HEK293T (cell line): Measurements from ENCODE around the gene GALNT2.

Source experiments
- CTCF ChIA-PET: fragments of 350-600 bp; formaldehyde crosslinking; extraction: SDS; loops from one replicate; lab custom pipeline; 2021; ENCODE audit warnings: antibody characterized with exemption, inconsistent platforms; lab: Yijun Ruan, JAX
- POLR2A ChIA-PET: fragments of 350-600 bp; formaldehyde crosslinking; extraction: SDS; loops from one replicate; lab custom pipeline; 2020; ENCODE audit warnings: antibody characterized with exemption, inconsistent platforms; lab: Yijun Ruan, JAX
- DNase-seq: peaks from one replicate; pipeline ENCODE4 v3.0.0; 2012; ENCODE audit warnings: mixed read lengths; ENCODE audit errors: extremely low spot score
- ARNT ChIP-seq: fragments of 450-650 bp; IDR thresholded peaks from 2 replicates; pipeline ENCODE4 v1.6.1; 2017; ENCODE audit warnings: mild to moderate bottlenecking
- BHLHE40 ChIP-seq: fragments of 450-650 bp; IDR thresholded peaks from 2 replicates; pipeline ENCODE4 v1.6.1; 2016; ENCODE audit warnings: mild to moderate bottlenecking, moderate library complexity, borderline replicate concordance
- CTBP1 ChIP-seq: fragments of 450-650 bp; IDR thresholded peaks from 2 replicates; pipeline ENCODE4 v1.6.1; 2016; ENCODE audit warnings: borderline replicate concordance
- ELF4 ChIP-seq: fragments of 450-650 bp; IDR thresholded peaks from 2 replicates; pipeline ENCODE4 v1.6.1; 2017; ENCODE audit warnings: antibody characterized with exemption
- FOXA1 ChIP-seq: fragments of 450-650 bp; IDR thresholded peaks from 2 replicates; pipeline ENCODE4 v1.6.1; 2016; ENCODE audit warnings: mild to moderate bottlenecking
- FOXK2 ChIP-seq: fragments of 450-650 bp; IDR thresholded peaks from 2 replicates; pipeline ENCODE4 v1.6.1; 2016; ENCODE audit warnings: mild to moderate bottlenecking
- FOXM1 ChIP-seq: fragments of 450-650 bp; IDR thresholded peaks from 2 replicates; pipeline ENCODE4 v1.6.1; 2017; ENCODE audit warnings: mild to moderate bottlenecking, borderline replicate concordance
- HDGF ChIP-seq: fragments of 450-650 bp; IDR thresholded peaks from 2 replicates; pipeline ENCODE4 v1.6.1; 2017; ENCODE audit warnings: antibody characterized with exemption, borderline replicate concordance
- L3MBTL2 ChIP-seq: fragments of 450-650 bp; conservative IDR thresholded peaks from 2 replicates; pipeline ENCODE4 v1.6.1; 2016; ENCODE audit warnings: mild to moderate bottlenecking
- LEF1 ChIP-seq: fragments of 450-650 bp; IDR thresholded peaks from 2 replicates; pipeline ENCODE4 v1.6.1; 2017; ENCODE audit warnings: mild to moderate bottlenecking, borderline replicate concordance
- NFRKB ChIP-seq: fragments of 450-650 bp; IDR thresholded peaks from 2 replicates; pipeline ENCODE4 v1.6.1; 2016; ENCODE audit warnings: mild to moderate bottlenecking, moderate library complexity
- SP1 ChIP-seq: fragments of 450-650 bp; IDR thresholded peaks from 2 replicates; pipeline ENCODE4 v1.6.1; 2017
- SUZ12 ChIP-seq: fragments of 450-650 bp; IDR thresholded peaks from 2 replicates; pipeline ENCODE4 v1.6.1; 2016; ENCODE audit warnings: mild to moderate bottlenecking
- TARDBP ChIP-seq: fragments of 450-650 bp; IDR thresholded peaks from 2 replicates; pipeline ENCODE4 v1.6.1; 2016
- ZNF384 ChIP-seq: fragments of 450-650 bp; IDR thresholded peaks from 2 replicates; pipeline ENCODE4 v1.6.1; 2016
- TF ChIP-seq, protein P1 (sequence below): fragments of 450-650 bp; IDR thresholded peaks from 2 replicates; pipeline ENCODE4 v1.6.1; 2016

GALNT2 gene

GRCh38 chr1:230032516-230033281 lies 34.3 kb upstream of the GALNT2 start:
- CTCF ChIA-PET, result no interaction called here
- DNase-seq, result no peak

GRCh38 chr1:230037261-230037660 lies 29.8 kb upstream of the GALNT2 start:
- CTCF ChIA-PET, result interaction anchor here (0.6 kb wide), 1 partner anchor 8 kb away, joined by 3 read pairs; no protein-coding TSS in a partner anchor

More at GRCh38 chr1:230032516-230033281, 34.3 kb upstream of the GALNT2 start:
- TF ChIP-seq CTBP1 (no peak), FOXM1 (no peak), LEF1 (no peak), HDGF (no peak), SP1 (no peak), FOXK2 (no peak)
- TF ChIP-seq, protein P1, sequence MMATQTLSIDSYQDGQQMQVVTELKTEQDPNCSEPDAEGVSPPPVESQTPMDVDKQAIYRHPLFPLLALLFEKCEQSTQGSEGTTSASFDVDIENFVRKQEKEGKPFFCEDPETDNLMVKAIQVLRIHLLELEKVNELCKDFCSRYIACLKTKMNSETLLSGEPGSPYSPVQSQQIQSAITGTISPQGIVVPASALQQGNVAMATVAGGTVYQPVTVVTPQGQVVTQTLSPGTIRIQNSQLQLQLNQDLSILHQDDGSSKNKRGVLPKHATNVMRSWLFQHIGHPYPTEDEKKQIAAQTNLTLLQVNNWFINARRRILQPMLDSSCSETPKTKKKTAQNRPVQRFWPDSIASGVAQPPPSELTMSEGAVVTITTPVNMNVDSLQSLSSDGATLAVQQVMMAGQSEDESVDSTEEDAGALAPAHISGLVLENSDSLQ, result no peak
- POLR2A ChIA-PET, result no interaction called here

GRCh38 chr1:230040440-230040839 lies 26.6 kb upstream of the GALNT2 start:
- ChIA-PET POLR2A (no interaction called here), CTCF (no interaction called here)
- DNase-seq, result no peak
- TF ChIP-seq FOXK2 (no peak), CTBP1 (no peak), BHLHE40 (no peak), SP1 (no peak), L3MBTL2 (no peak), FOXA1 (no peak), TARDBP (no peak), ARNT (no peak)
- TF ChIP-seq, protein P1, result no peak

More at GRCh38 chr1:230037261-230037660, 29.8 kb upstream of the GALNT2 start:
- POLR2A ChIA-PET, result no interaction called here
- TF ChIP-seq ELF4, result no peak
- TF ChIP-seq L3MBTL2, result no peak
- no peak for TF ChIP-seq HDGF
- no peak for TF ChIP-seq FOXA1
- no peak for TF ChIP-seq FOXM1
- TF ChIP-seq NFRKB, result no peak
- DNase-seq, result no peak

DNA sequence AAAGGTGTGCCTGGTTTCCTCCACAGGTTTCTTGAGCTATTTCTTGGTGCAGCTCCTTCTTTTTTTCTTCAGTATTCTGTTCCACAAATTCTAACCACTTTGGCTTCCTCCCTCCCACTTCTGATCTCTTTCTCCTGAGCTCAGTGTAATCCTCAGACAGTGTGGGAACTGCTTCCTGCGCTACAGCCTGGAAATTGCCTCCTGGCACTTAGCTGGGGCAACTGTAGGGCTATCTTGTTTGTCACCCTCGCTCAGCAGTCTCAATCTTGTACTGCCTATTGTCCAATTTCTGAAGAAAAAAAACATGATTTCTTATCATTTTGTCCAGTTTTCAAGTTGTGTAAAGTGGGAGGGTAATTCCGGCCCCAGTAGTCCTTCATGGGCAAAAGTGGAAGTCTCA lies 24.0 kb upstream of the GALNT2 start:
- CTCF ChIA-PET, result no interaction called here
- TF ChIP-seq SP1 (no peak), L3MBTL2 (no peak), HDGF (no peak), ARNT (no peak), LEF1 (no peak), SUZ12 (no peak), ZNF384 (no peak), FOXA1 (no peak), CTBP1 (no peak), ELF4 (no peak), BHLHE40 (no peak)
- POLR2A ChIA-PET, result no interaction called here
- DNase-seq, result no peak

DNA sequence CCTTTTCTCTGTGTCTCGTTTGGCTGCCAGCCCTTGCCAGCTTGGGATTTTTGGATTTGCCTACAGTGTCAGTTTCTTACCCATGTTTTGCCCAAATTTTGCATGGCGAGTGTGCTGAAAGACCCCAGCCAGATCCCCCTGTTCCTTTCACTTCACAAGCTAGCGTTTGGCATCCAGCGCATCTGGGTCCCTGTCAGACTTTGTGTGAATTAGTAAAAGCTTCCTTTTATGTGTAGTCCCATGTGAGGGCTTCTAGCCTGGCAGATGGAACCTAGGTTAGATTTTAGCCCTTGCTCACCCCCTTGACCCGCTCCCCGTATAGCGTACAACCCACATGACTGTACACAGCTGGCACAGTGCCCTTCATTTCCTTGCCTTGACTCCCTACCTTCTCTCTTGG lies 22.3 kb upstream of the GALNT2 start:
- ChIA-PET POLR2A (no interaction called here), CTCF (no interaction called here)
- TF ChIP-seq L3MBTL2 (no peak), BHLHE40 (no peak), FOXK2 (no peak), ARNT (no peak), CTBP1 (no peak), FOXM1 (no peak), TARDBP (no peak), SP1 (no peak), LEF1 (no peak), HDGF (no peak), ZNF384 (no peak), SUZ12 (no peak), FOXA1 (no peak), NFRKB (no peak), ELF4 (no peak)
- TF ChIP-seq, protein P1, result no peak
- DNase-seq, result no peak

DNA sequence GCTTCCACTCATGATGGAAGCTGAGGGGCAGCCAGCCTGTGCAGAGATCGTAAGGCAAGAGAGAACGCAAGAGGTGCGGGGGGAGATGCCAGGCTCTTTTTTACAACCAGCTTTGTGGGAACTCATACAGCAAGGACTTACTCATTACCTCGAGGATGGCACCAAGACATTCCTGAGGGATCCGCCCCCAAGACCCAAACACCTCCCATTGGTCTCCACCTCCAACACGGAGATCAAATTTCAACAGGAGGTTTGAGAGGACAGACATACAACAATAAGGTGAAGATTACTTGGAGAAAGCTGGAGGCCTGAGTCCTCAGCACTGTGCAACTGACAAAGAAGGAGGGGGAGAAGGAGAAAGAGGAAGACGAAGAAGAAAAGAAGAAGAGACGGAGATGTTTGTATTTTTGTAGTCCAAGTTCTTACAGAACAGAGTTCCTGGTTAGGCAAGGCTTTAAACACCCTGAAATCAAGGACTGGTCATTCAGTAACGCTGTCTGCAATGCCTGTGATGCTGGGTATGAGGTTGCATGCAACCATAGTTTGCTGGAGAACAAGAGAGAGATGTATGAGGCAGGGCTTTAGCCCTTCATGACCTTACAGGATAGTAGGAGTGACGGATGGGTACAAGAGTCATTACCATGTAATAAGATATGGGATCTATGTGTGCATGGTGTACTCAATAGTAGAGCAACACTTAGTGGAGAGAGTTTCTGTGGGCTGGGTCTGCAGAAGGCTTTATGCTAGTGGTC lies 19.7 kb upstream of the GALNT2 start:
- no peak for TF ChIP-seq LEF1
- TF ChIP-seq, protein P1, result peak; percentile 14; the same call in 1 of the 2 replicates
- ChIA-PET CTCF (no interaction called here), POLR2A (no interaction called here)
- no peak for DNase-seq
